ENCODE data around the gene ZNF470.

ZNF470 gene

GRCh38 chr19:56619121-56619520, 51.9 kb downstream of the ZNF470 start:
- H3K36me3 ChIP-seq (ENCODE audit: insufficient read depth, low read length): peaks cover 63% of the 10 kb centered on the region
- no peaks in the 10 kb centered on the region for H3K4me1 ChIP-seq (ENCODE audit: insufficient read depth, low read length)
- H3K9me3 ChIP-seq (ENCODE audit: low read length): peaks cover 82% of the 10 kb centered on the region

GRCh38 chr19:56622374-56622773, 55.1 kb downstream of the ZNF470 start:
- H3K9me3 ChIP-seq (ENCODE audit: low read length): peaks cover 86% of the 10 kb centered on the region
- peaks cover 56% of the 10 kb centered on the region for H3K36me3 ChIP-seq (ENCODE audit: insufficient read depth, low read length)

More at GRCh38 chr19:56619121-56619520, 51.9 kb downstream of the ZNF470 start:
- H3K4me3 ChIP-seq (ENCODE audit: low read length): no peak overlapping the region
- H3K27me3 ChIP-seq (ENCODE audit: insufficient read depth, low read length): no peaks in the 10 kb centered on the region
- no peak overlapping the region for H2AFZ ChIP-seq (ENCODE audit: low read depth, low read length)

GRCh38 chr19:56623006-56623405, 55.7 kb downstream of the ZNF470 start:
- peaks cover 86% of the 10 kb centered on the region for H3K9me3 ChIP-seq (ENCODE audit: low read length)
- no peaks in the 10 kb centered on the region for H3K27me3 ChIP-seq (ENCODE audit: insufficient read depth, low read length)
- H2AFZ ChIP-seq (ENCODE audit: low read depth, low read length): no peak overlapping the region
- no peaks in the 10 kb centered on the region for H3K4me1 ChIP-seq (ENCODE audit: insufficient read depth, low read length)
- H3K4me3 ChIP-seq (ENCODE audit: low read length): no peak overlapping the region
- peaks cover 49% of the 10 kb centered on the region for H3K36me3 ChIP-seq (ENCODE audit: insufficient read depth, low read length)

More at GRCh38 chr19:56622374-56622773, 55.1 kb downstream of the ZNF470 start:
- Histone ChIP-seq H3K4me3 (ENCODE audit: low read length) (no peak overlapping the region), H2AFZ (ENCODE audit: low read depth, low read length) (no peak overlapping the region), H3K4me1 (ENCODE audit: insufficient read depth, low read length) (no peaks in the 10 kb centered on the region), H3K27me3 (ENCODE audit: insufficient read depth, low read length) (no peaks in the 10 kb centered on the region)

GRCh38 chr19:56625708-56626107, 58.4 kb downstream of the ZNF470 start:
- Histone ChIP-seq H3K36me3 (ENCODE audit: insufficient read depth, low read length) (peaks cover 46% of the 10 kb centered on the region), H3K9me3 (ENCODE audit: low read length) (peaks cover 80% of the 10 kb centered on the region)

GRCh38 chr19:56633021-56633420, 65.8 kb downstream of the ZNF470 start:
- H3K4me3 ChIP-seq (ENCODE audit: low read length): no peak overlapping the region
- H3K9me3 ChIP-seq (ENCODE audit: low read length): peaks cover 29% of the 10 kb centered on the region
- no peak overlapping the region for H2AFZ ChIP-seq (ENCODE audit: low read depth, low read length)

More at GRCh38 chr19:56625708-56626107, 58.4 kb downstream of the ZNF470 start:
- no peak overlapping the region for H2AFZ ChIP-seq (ENCODE audit: low read depth, low read length)
- H3K4me3 ChIP-seq (ENCODE audit: low read length): no peak overlapping the region
- no peaks in the 10 kb centered on the region for H3K4me1 ChIP-seq (ENCODE audit: insufficient read depth, low read length)
- H3K27me3 ChIP-seq (ENCODE audit: insufficient read depth, low read length): no peaks in the 10 kb centered on the region

GRCh38 chr19:56637976-56638555, 70.8 kb downstream of the ZNF470 start:
- H3K9me3 ChIP-seq (ENCODE audit: low read length): peaks cover 5% of the 10 kb centered on the region
- H3K4me1 ChIP-seq (ENCODE audit: insufficient read depth, low read length): no peaks in the 10 kb centered on the region
- H3K36me3 ChIP-seq (ENCODE audit: insufficient read depth, low read length): no peaks in the 10 kb centered on the region
- H2AFZ ChIP-seq (ENCODE audit: low read depth, low read length): no peak overlapping the region
- no peaks in the 10 kb centered on the region for H3K27me3 ChIP-seq (ENCODE audit: insufficient read depth, low read length)
- no peak overlapping the region for H3K4me3 ChIP-seq (ENCODE audit: low read length)

More at GRCh38 chr19:56633021-56633420, 65.8 kb downstream of the ZNF470 start:
- Histone ChIP-seq H3K4me1 (ENCODE audit: insufficient read depth, low read length) (no peaks in the 10 kb centered on the region), H3K27me3 (ENCODE audit: insufficient read depth, low read length) (no peaks in the 10 kb centered on the region), H3K36me3 (ENCODE audit: insufficient read depth, low read length) (no peaks in the 10 kb centered on the region)
